GM18868 (cell line): ENCODE data around the gene DHX32.
"Not testable (repeated sequence)": the region's sequence is repeated elsewhere in the genome, so short reads cannot be mapped to it uniquely, and the experiment has no call there.

Experiments
- ATAC-seq: cut with Tn5 transposase; IDR thresholded peaks from one replicate; pipeline ENCODE4 v1.9.1; 2021; ENCODE audit warnings: mild to moderate bottlenecking, moderate library complexity; ENCODE audit not compliant: unreplicated experiment

Gene DHX32

GRCh38 chr10:125896088-125896934, 15.2 kb upstream of the DHX32 start, which contains the start of gene FANK1:
TSS of gene FANK1 (plus strand) at chr10:125896564. CDS start at chr10:125896643, 79 bp downstream.
- ATAC-seq = peak; percentile 86

DNA sequence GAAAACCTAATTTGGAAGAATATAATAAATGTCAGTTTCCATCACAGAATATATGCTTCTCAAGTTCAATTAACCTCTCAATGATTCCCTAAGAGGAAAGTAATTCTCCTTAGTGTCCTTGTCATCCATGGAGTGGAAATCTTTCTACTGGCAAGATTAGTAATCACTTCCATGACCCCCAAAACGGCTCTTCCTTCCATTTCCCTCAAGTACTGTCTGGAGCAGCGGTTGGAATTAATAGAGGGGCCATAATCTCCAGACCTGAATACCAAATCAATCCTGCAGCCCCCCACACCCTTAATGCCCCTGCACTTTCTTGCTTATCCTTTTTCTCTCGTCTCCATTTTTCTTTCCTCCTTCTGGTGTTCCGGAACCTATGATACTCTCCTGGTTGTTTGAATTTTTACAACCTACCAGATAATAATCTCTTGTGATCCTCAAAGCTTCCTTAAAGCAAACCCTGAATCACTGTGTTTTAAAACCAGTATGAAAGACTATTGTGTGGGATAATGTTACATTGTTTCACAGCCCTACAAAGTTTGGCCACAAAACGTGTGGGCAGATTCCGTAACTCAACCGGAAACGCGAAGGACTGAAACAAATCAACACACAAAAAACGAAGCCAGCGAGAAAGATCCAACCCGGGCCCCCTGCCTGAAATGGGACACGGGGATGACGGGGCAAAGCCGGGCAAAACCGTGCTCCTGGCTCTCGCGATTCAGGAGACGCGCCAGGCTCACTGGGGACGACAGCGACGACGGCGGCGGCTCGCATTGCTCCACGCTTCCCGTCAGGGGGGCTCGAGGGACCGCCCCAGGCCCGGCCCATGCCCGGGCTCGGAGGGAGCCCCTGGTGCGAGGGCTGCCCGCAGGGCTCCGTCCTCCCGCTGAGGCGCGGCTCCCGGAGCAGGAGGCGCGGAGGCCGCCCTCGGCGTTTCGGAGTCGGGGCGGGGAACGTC, 14.3 kb upstream of the DHX32 start:
- ATAC-seq = peak; percentile 62

DNA sequence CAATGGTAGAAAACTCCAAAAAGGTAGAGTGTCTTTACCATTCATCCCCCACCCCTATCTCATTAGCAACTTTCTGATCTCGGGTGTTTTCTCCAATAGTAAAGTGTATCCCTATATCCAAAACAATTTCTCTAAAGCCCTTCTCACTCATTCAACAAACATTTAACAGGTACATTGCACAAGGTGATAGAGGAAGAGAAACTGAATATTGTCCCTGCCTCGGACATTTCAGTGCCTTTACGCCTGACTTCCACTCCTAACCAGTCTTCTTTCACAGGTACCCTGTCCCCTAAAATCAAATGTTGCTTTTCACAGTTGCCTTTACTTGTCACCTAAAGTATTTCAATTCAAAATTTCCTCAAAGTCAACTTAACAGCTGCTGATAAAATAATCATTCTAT, 13.1 kb upstream of the DHX32 start:
- not testable (repeated sequence) for ATAC-seq

DNA sequence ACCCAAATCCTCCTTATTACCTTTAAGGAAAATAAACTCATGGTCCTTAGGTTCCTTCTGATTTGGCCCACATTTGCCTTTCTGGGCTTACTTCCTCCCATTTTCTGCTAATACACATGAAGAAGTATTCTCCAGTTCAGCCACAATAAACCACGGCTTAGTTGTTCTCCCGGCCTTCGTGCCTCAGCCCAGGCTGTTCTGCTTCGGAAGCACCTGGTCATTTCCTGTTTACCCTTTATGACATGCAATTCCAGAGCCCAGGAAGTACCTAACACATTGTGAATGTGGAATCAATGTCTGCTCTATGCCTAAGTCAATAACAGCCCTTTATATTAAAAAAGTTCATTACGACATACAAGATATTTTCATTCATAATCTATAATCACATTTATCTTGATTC, 11.3 kb upstream of the DHX32 start:
- not testable (repeated sequence) for ATAC-seq

DNA sequence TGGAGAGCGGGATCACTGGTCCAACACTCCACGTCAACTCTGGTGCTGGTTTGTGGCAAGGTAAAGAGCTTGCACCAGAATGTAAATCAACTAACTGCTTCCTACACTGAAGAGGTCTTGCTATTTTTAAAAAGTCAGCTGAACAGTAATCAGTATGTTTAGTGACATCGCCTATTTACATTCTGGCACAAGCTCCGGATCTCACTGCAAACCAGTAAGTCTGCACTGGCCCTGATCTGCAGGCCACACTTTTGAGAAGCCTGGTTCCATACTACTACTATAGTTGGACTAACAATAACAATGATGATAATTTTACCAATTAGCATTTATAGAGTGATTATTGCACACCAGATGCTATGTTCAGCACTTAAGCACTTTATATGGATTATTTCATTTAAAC, 8.3 kb upstream of the DHX32 start:
- ATAC-seq = not testable (repeated sequence)

GRCh38 chr10:125886914-125887512, 5.9 kb upstream of the DHX32 start:
- ATAC-seq = no peak

- ATAC-seq = no peak
Measured at GRCh38 chr10:125883211-125883610, 2.1 kb upstream of the DHX32 start.

- no peak for ATAC-seq
Measured at GRCh38 chr10:125882596-125882995, 1.5 kb upstream of the DHX32 start.

DNA sequence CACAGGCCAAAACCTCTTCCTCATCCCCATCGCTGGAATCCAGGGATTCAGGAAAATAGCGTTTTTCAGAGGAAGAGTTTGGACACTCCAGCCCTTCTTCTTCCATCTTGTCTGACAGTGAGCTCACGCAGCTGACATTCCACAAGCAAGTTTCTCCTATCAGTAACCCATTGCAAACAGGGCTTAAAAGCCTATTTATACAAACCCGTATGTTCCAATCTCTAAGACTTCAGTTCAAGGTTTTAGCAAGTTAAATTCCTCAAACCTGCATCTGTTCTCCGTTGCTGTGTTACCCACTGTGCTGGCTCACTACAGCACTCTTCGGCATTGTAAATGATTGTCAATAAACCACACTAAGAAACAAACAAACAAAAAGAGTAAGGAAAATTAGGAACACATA, 373 bp downstream of the DHX32 start:
- ATAC-seq = no peak

DNA sequence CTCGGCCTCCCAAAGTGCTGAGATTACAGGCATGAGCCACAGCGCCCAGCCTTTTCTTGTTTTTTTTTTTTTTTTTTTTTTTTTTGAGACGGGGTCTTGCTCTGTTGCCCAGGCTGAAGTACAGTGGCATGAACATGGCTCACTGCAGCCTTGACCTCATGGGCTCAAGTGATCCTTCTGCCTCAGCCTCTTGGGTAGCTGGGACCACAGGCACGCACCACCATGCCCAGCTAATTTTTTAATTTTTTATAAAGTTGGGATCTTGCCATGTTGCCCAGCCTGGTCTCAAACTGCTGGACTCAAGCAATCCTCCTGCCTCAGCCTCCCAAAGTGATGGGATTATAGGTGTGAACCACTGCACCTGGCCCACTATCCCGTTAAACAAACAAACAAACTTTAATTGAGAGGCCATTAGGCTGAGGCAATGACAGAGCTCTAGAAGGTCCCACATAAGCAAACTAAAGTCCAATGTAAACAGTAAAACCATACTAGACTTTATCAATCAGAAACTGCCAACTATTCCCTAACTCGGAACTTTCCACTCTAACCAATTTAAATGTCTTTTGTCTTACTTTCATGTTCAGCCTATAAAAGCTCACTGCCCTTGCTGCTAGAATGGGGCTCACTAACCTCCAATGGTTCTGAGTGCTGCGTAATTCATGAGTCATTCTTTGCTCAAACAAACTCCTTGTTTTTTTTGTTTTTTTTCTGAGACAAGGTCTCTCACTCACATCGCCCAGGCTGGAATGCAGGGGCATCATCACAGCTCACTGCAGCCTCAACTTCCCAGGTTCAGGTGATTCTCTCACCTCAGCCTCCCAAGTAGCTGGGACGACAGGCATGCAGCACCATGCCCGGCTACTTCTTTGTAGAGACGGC, 1.9 kb downstream of the DHX32 start:
- ATAC-seq = no peak

- no peak for ATAC-seq
Measured at GRCh38 chr10:125871338-125871737, 9.8 kb downstream of the DHX32 start.

DNA sequence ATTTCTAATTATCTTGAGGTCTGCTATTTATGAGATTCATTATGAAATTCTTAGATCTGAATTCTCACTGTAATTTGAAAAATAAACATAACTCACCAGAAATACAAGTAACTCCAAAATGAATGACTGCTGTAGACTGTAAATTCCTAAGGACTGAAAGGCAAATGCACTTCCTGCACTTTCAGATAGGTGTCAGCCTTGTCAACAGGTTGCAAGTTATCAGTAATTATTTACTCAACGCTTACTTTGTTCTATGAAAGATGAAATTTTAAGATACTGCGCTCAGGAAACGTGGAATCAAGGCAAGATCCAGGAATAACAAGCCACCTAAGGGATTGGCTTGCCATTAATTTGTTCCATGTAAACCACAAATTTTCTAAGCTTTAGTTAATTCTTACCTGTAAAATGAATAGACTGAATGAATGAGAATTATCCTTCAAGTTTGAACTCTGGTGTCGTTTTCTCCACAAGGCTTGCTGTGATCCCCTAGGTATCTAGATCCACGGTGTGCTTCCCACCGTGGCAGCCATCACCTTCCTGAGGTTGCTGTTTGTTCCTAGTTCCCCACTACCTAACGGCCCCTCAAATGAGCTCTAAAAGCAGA, 12.6 kb downstream of the DHX32 start:
- ATAC-seq = peak; percentile 78

DNA sequence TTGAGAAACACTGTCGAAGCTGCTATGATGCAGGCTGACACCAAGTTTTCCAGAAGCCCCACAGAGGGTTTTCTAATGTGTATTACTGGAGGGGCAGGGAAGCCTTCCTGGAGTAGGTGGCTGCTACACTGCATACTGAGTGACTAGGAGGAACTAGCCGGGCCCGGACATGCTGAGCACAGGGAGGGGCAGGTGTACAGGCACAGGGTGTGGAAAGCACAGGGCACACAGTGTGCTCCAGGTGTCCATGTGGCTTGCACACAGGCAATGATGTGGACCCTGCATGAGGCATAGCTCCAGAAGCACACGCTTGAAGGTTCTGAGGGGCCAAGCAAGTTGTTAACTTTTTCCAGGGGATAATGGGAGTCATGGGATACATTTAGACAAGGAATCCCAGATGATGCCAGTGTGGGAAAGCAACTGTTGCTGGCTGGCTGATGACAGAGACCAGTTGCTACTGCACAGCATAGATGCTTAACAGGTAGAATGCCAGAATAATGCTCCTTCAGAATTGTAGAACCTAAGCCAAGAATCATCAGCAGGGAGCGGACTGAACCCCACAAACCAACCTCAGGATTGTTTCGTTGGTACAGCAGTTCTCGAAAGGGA, 14.6 kb downstream of the DHX32 start:
- ATAC-seq = no peak

GRCh38 chr10:125865120-125865519, 16.0 kb downstream of the DHX32 start:
- no peak for ATAC-seq

DNA sequence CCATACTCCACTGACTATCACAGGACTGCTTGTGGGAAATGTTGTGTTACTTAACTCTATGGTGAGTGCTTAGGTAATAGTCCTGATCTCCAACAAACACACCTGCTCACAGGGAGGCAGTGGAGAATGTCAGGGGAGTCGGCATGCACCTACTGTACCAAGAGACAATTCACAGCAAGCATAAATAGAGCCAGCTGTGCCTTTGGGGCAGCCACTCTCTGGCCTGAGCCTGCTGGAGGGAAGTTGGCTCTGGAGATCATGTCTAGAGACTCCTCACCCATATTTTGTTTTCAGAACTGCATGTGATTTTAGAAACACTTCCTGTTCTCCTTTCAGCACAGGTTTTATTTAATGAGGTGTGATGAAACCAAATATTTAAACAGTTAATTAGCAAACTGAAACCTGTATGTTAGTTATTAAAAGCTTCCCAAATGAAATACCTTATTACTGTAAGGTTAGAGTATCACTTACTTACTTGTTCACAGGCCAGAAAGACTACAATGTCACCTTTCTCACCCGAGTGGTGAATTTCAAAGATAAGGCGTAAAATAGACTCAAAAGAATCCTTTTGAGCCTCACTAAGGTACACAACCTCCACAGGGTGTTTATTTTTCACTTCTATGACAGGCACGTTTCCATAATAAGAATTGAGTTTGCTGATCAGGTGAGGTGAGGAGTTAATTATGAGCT, 21.8 kb downstream of the DHX32 start:
- no peak for ATAC-seq

GRCh38 chr10:125857185-125857760, 23.8 kb downstream of the DHX32 start:
- ATAC-seq = no peak

- ATAC-seq = no peak
Measured at GRCh38 chr10:125852487-125852886, 28.6 kb downstream of the DHX32 start.
